ENCODE data around the gene STYXL1. TPM values are rescaled to one million over a fixed set of nuclear protein-coding genes. Genes with fewer than 3 reads are reported as not detected.
"Not testable (repeated sequence)": the region's sequence is repeated elsewhere in the genome, so short reads cannot be mapped to it uniquely, and the experiment has no call there.

Gene STYXL1
- total RNA-seq, 4 donors from 2014 or later: 33.4 to 63.9 (median 42.2) TPM

DNA sequence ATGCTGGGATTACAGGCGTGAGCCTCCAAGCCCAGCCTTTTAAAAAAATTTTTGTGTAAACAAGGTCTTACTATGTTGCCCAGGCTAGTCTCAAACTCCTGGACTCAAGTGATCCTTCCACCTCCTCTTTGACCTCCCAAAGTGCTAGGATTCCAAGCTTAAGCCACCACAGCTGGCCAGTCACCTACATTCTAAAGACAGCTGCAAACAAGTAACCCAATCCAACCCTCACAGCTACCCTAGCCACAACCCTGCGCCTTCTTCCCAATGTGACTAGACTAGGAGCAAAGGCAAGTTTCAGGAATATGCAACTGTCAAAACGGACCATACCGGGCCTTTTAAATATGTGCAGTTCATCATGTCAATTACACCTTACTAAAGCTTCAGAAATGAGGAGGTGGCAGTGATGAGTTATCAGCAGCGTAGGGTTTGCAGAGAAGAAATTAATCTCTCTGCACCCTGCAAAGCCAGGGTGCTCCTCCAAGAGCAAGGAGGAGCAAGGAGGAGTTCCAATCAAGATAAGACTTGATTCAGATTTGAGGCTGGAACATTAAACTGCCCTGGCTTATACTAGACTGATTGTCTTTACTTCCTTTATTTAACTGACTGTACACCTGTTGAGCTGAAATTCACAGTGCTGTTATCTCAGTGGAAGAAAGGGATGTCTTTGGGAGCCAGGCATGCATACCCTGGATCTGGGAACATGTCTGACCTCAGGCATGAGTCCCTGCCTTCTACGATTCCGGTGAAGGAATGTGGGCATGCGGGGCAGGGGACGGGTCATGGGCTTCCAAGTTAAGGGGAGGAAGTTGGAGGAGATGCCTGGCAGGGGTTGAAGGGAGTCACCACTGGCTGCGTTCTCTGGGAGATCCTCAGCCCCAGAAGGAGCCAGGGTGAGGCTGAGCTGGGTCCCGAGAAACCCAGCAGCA is 37.9 kb downstream of the STYXL1 start:
- 63 to 70% methylated on average over 11 of the region's 11 CpGs for WGBS, 2 donors
- H3K4me3 ChIP-seq (ENCODE audit: low read depth, poor library complexity, severe bottlenecking): no peak overlapping the region
- intact Hi-C loops (cut with DNase I; ENCODE audit: low total_unique reads): no loop called here
- no peak for TF ChIP-seq POLR2A (IDR thresholded peaks at IDR 0.05)
- TF ChIP-seq, protein P1, sequence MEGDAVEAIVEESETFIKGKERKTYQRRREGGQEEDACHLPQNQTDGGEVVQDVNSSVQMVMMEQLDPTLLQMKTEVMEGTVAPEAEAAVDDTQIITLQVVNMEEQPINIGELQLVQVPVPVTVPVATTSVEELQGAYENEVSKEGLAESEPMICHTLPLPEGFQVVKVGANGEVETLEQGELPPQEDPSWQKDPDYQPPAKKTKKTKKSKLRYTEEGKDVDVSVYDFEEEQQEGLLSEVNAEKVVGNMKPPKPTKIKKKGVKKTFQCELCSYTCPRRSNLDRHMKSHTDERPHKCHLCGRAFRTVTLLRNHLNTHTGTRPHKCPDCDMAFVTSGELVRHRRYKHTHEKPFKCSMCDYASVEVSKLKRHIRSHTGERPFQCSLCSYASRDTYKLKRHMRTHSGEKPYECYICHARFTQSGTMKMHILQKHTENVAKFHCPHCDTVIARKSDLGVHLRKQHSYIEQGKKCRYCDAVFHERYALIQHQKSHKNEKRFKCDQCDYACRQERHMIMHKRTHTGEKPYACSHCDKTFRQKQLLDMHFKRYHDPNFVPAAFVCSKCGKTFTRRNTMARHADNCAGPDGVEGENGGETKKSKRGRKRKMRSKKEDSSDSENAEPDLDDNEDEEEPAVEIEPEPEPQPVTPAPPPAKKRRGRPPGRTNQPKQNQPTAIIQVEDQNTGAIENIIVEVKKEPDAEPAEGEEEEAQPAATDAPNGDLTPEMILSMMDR (IDR thresholded peaks at IDR 0.05): no peak
- DNase-seq (ENCODE audit: low spot score in 2 of 2): no peak

DNA sequence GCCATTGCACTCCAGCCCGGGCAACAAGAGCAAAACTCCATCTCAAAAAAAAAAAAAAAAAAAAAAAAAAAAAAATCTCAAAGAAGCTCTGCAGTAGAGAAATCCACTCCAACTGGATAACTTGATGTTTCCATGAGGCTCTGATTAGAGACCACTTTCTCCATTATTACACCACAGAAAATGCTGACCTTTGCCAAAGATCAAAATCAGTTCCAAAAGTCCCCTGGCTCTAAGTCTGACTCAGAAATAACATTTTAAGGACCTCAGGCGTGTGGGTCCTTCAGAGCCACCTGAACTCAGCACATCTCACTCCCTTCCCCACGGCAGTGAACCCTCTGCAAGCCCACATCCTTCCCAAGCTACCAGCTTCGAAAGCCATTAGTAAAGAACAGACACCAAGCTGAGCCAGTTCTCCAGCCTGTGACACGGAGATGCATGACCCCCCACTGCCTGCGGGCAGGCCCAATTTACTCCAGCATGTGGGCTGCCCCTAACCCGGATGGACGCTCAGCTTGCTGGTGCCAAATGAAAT is 39.6 kb downstream of the STYXL1 start:
- intact Hi-C loops (cut with DNase I; ENCODE audit: low total_unique reads): no loop called here
- TF ChIP-seq, protein P1 (IDR thresholded peaks at IDR 0.05): no peak
- no peak for TF ChIP-seq POLR2A (IDR thresholded peaks at IDR 0.05)
- 65 to 75% methylated on average over 8 of the region's 8 CpGs for WGBS, 2 donors
- no peak for DNase-seq (ENCODE audit: low spot score in 2 of 2)
- H3K4me3 ChIP-seq (ENCODE audit: low read depth, poor library complexity, severe bottlenecking): no peak overlapping the region

DNA sequence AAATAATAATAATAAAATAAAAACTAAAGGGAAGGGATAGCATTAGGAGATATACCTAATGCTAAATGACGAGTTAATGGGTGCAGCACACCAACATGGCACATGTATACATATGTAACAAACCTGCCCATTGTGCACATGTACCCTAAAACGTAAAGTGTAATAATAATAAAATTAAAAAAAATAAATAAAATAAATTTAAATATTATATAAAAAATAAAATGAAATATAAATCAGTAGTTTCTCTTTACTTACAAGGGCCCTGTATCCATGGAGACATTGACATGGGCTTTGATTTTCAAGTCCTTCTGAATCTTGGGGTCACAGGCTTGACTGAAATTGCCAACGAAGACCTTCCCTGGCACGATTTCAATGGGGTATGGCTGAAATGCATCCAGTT is 42.8 kb downstream of the STYXL1 start:
- H3K4me3 ChIP-seq (ENCODE audit: low read depth, poor library complexity, severe bottlenecking): not testable (repeated sequence)
- WGBS, 2 donors: 95 to 96% methylated on average over 4 of the region's 4 CpGs

DNA sequence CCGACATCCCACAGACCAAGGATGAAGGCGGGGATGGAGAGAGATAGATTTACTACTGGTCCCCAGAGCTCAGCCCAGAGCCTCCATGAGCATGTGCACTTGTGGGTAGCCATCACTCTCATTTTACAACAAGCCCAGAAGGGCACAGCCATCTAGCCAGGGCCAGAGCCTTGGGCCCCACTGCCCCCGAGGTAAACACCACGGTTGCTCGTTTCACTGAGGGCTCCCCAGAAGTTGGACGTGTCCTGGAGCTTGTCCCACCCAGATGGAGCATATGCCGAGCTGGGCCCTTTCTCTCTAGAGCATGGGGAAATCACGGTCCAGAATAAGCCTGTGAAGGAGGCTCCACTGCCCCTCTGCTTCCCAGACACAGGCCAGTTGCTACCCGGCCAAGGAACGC is 44.4 kb downstream of the STYXL1 start:
- DNase-seq (ENCODE audit: low spot score in 2 of 2): no peak
- 95 to 98% methylated on average over 10 of the region's 10 CpGs for WGBS, 2 donors
- H3K4me3 ChIP-seq (ENCODE audit: low read depth, poor library complexity, severe bottlenecking): no peak overlapping the region
- intact Hi-C loops (cut with DNase I; ENCODE audit: low total_unique reads): no loop called here
- TF ChIP-seq POLR2A (IDR thresholded peaks at IDR 0.05): no peak
- TF ChIP-seq, protein P1 (IDR thresholded peaks at IDR 0.05): no peak

More for the DNA sequence above, 42.8 kb downstream of the STYXL1 start:
- intact Hi-C loops (cut with DNase I; ENCODE audit: low total_unique reads); DNase-seq (ENCODE audit: low spot score in 2 of 2): not testable (repeated sequence)

GRCh38 chr7:76002822-76003221 is 45.0 kb downstream of the STYXL1 start:
- intact Hi-C loops (cut with DNase I; ENCODE audit: low total_unique reads): no loop called here

GRCh38 chr7:76002139-76002538 is 45.7 kb downstream of the STYXL1 start:
- WGBS, 2 donors: 94 to 96% methylated on average over 6 of the region's 6 CpGs
- TF ChIP-seq POLR2A (IDR thresholded peaks at IDR 0.05): no peak
- TF ChIP-seq, protein P1 (IDR thresholded peaks at IDR 0.05): no peak
- intact Hi-C loops (cut with DNase I; ENCODE audit: low total_unique reads): no loop called here
- no peak overlapping the region for H3K4me3 ChIP-seq (ENCODE audit: low read depth, poor library complexity, severe bottlenecking)
- DNase-seq (ENCODE audit: low spot score in 2 of 2): no peak

More at GRCh38 chr7:76002822-76003221, 45.0 kb downstream of the STYXL1 start:
- 95 to 99% methylated on average over 3 of the region's 3 CpGs for WGBS, 2 donors
- no peak for TF ChIP-seq POLR2A (IDR thresholded peaks at IDR 0.05)
- TF ChIP-seq, protein P1 (IDR thresholded peaks at IDR 0.05): no peak
- DNase-seq (ENCODE audit: low spot score in 2 of 2): no peak
- H3K4me3 ChIP-seq (ENCODE audit: low read depth, poor library complexity, severe bottlenecking): no peak overlapping the region
